Measurements from ENCODE around the gene LYPD4.

LYPD4 gene

GRCh38 chr19:41862445-41862986 lies 18.0 kb upstream of the LYPD4 start:
- Histone ChIP-seq H4K20me1 (ENCODE audit: insufficient read depth) (peaks cover 23% of the 10 kb centered on the region), H3K79me2 (ENCODE audit: insufficient read depth, low read depth) (peaks cover 72% of the 10 kb centered on the region), H3K36me3 (ENCODE audit: insufficient read depth) (peaks cover 40% of the 10 kb centered on the region; the same call in 1 of the 2 replicates), H3K4me3 (IDR thresholded peaks at IDR 0.05; ENCODE audit: insufficient read depth, low read depth, low read length) (no peak overlapping the region), H3K9ac (no peak overlapping the region; the same call in 1 of the 2 replicates), H3K27me3 (ENCODE audit: insufficient read depth, low read depth) (no peaks in the 10 kb centered on the region; the same call in 1 of the 2 replicates), H2AFZ (ENCODE audit: low read depth) (no peak overlapping the region), H3K4me1 (ENCODE audit: low read depth, poor library complexity, severe bottlenecking) (peaks cover 71% of the 10 kb centered on the region), H3K4me2 (peak overlapping the region; percentile 97; the same call in 1 of the 2 replicates), H3K27ac (no peak overlapping the region)
- no peak for TF ChIP-seq CTCF (conservative IDR thresholded peaks at IDR 0.05; ENCODE audit: low read depth, low read length)

- Histone ChIP-seq H3K9ac (peak overlapping the region; percentile 99; the same call in 1 of the 2 replicates), H3K27me3 (ENCODE audit: insufficient read depth, low read depth) (no peaks in the 10 kb centered on the region; the same call in 1 of the 2 replicates), H3K36me3 (ENCODE audit: insufficient read depth) (peaks cover 40% of the 10 kb centered on the region; the same call in 1 of the 2 replicates), H4K20me1 (ENCODE audit: insufficient read depth) (peaks cover 23% of the 10 kb centered on the region), H3K27ac (no peak overlapping the region; the same call in 1 of the 2 replicates), H3K4me2 (peak overlapping the region; percentile 97), H3K79me2 (ENCODE audit: insufficient read depth, low read depth) (peaks cover 66% of the 10 kb centered on the region), H3K4me3 (IDR thresholded peaks at IDR 0.05; ENCODE audit: insufficient read depth, low read depth, low read length) (no peak overlapping the region), H3K4me1 (ENCODE audit: low read depth, poor library complexity, severe bottlenecking) (peaks cover 64% of the 10 kb centered on the region), H2AFZ (ENCODE audit: low read depth) (no peak overlapping the region)
- TF ChIP-seq CTCF (conservative IDR thresholded peaks at IDR 0.05; ENCODE audit: low read depth, low read length), result no peak
Observed at GRCh38 chr19:41861846-41862245, 17.4 kb upstream of the LYPD4 start.

DNA sequence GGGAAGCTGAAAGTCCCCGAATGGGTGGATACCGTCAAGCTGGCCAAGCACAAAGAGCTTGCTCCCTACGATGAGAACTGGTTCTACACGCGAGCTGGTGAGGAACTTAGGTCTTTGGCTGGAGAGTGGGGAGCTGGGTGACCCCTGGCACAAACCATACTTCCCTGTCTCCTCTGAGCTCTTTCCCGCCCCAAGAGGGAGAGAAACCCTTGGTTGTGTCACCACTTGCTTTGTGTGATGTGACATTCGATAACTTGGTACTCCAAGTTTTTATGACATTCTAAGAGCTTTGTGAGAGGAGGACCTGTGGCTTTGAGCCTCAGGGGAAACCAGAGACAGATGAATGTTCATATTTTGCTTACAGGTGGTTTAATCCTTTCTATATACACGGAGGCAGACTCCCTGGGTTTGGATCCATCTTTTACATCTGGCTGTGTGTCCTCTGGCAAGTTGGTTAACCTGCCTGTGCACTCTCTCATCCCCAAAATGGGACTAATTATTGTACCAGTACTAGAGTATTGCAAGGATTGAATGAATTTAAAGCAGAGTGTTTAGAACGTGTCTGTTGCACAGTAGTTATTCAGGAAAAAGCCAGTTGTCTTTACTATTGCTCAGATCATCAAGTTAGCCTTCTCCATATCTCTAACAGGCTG lies 16.8 kb upstream of the LYPD4 start:
- peak overlapping the region; percentile 82; the same call in 1 of the 2 replicates for H3K27ac ChIP-seq
- H3K4me1 ChIP-seq (ENCODE audit: low read depth, poor library complexity, severe bottlenecking), result peaks cover 58% of the 10 kb centered on the region
- H2AFZ ChIP-seq (ENCODE audit: low read depth), result no peak overlapping the region
- no peaks in the 10 kb centered on the region; the same call in 1 of the 2 replicates for H3K27me3 ChIP-seq (ENCODE audit: insufficient read depth, low read depth)
- TF ChIP-seq CTCF (conservative IDR thresholded peaks at IDR 0.05; ENCODE audit: low read depth, low read length), result no peak
- peak overlapping the region; percentile 99 for H3K9ac ChIP-seq
- H3K4me3 ChIP-seq (IDR thresholded peaks at IDR 0.05; ENCODE audit: insufficient read depth, low read depth, low read length), result no peak overlapping the region
- H3K79me2 ChIP-seq (ENCODE audit: insufficient read depth, low read depth), result peaks cover 60% of the 10 kb centered on the region
- H3K36me3 ChIP-seq (ENCODE audit: insufficient read depth), result peaks cover 39% of the 10 kb centered on the region; the same call in 1 of the 2 replicates
- peak overlapping the region; percentile 97 for H3K4me2 ChIP-seq
- H4K20me1 ChIP-seq (ENCODE audit: insufficient read depth), result peaks cover 23% of the 10 kb centered on the region

DNA sequence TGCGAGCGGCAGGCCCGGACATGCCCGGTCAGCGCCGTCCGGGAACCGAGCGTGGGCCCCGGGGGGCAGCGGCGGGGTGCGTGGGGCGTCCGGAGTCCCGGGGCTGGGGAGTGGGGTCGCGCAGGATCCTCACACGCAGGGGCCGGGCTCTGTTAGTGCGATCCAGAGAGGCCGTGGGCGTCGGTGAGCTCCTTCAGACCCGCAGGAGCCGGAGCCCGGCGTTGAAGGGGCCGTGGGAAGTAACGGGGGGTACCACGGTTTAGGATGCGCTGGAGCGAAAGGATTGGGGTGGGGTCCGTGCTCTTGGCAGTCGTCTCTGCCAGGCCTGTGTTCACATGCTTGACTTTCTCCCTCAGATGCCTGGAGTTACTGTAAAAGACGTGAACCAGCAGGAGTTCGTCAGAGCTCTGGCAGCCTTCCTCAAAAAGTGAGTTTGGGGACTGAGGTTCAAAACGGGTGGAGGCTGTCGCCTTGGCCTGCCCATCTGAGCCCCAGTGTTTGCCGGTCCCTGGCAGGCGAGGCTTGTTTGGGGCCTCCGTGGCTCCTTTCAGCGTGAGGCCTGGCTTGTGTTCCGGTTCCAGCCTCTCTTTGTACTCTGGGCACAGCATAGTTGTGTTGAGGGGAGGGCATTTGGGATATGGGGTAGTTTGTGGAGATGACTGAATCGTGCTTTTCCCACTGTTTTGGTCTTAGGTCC lies 16.1 kb upstream of the LYPD4 start:
- peak overlapping the region; percentile 82 for H3K27ac ChIP-seq
- H3K9ac ChIP-seq, result peak overlapping the region; percentile 99
- peaks cover 53% of the 10 kb centered on the region for H3K79me2 ChIP-seq (ENCODE audit: insufficient read depth, low read depth)
- peaks cover 52% of the 10 kb centered on the region for H3K4me1 ChIP-seq (ENCODE audit: low read depth, poor library complexity, severe bottlenecking)
- no peaks in the 10 kb centered on the region; the same call in 1 of the 2 replicates for H3K27me3 ChIP-seq (ENCODE audit: insufficient read depth, low read depth)
- no peak for TF ChIP-seq CTCF (conservative IDR thresholded peaks at IDR 0.05; ENCODE audit: low read depth, low read length)
- peak overlapping the region; percentile 97 for H3K4me2 ChIP-seq
- peaks cover 23% of the 10 kb centered on the region for H4K20me1 ChIP-seq (ENCODE audit: insufficient read depth)
- no peak overlapping the region for H3K4me3 ChIP-seq (IDR thresholded peaks at IDR 0.05; ENCODE audit: insufficient read depth, low read depth, low read length)
- 0 out of 2 replicates have a peak overlapping the region, but pooled peaks have one; percentile 75 for H2AFZ ChIP-seq (ENCODE audit: low read depth)
- H3K36me3 ChIP-seq (ENCODE audit: insufficient read depth), result peaks cover 35% of the 10 kb centered on the region; the same call in 1 of the 2 replicates

All from KMS-11 (cell line).